Rectal smooth muscle tissue (tissue), 1 donor: ENCODE measurements around the gene PROM2.
A peak's percentile ranks its signal among the peaks of the same experiment; 100 is the strongest.
"Not testable (repeated sequence)": the region's sequence is repeated elsewhere in the genome, so short reads cannot be mapped to it uniquely, and the experiment has no call there.

ENCODE experiments used
- H3K27ac ChIP-seq: one replicate; pipeline ENCODE4 v1.7.0; 2013; ENCODE audit warnings: low read depth, low read length, inconsistent platforms
- H3K27me3 ChIP-seq: one replicate; pipeline ENCODE4 v1.7.0; 2013; ENCODE audit warnings: low read length; ENCODE audit not compliant: control insufficient read depth, insufficient read depth
- H3K36me3 ChIP-seq: one replicate; pipeline ENCODE4 v1.7.0; 2013; ENCODE audit warnings: low read length; ENCODE audit not compliant: control insufficient read depth, insufficient read depth
- H3K4me1 ChIP-seq: one replicate; pipeline ENCODE4 v1.7.0; 2013; ENCODE audit warnings: low read length; ENCODE audit not compliant: control insufficient read depth, insufficient read depth
- H3K4me3 ChIP-seq: one replicate; pipeline ENCODE4 v1.7.0; 2013; ENCODE audit warnings: low read length
- H3K9ac ChIP-seq: one replicate; pipeline ENCODE4 v1.7.0; 2013; ENCODE audit warnings: low read length

PROM2 gene, protein sequence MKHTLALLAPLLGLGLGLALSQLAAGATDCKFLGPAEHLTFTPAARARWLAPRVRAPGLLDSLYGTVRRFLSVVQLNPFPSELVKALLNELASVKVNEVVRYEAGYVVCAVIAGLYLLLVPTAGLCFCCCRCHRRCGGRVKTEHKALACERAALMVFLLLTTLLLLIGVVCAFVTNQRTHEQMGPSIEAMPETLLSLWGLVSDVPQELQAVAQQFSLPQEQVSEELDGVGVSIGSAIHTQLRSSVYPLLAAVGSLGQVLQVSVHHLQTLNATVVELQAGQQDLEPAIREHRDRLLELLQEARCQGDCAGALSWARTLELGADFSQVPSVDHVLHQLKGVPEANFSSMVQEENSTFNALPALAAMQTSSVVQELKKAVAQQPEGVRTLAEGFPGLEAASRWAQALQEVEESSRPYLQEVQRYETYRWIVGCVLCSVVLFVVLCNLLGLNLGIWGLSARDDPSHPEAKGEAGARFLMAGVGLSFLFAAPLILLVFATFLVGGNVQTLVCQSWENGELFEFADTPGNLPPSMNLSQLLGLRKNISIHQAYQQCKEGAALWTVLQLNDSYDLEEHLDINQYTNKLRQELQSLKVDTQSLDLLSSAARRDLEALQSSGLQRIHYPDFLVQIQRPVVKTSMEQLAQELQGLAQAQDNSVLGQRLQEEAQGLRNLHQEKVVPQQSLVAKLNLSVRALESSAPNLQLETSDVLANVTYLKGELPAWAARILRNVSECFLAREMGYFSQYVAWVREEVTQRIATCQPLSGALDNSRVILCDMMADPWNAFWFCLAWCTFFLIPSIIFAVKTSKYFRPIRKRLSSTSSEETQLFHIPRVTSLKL

DNA sequence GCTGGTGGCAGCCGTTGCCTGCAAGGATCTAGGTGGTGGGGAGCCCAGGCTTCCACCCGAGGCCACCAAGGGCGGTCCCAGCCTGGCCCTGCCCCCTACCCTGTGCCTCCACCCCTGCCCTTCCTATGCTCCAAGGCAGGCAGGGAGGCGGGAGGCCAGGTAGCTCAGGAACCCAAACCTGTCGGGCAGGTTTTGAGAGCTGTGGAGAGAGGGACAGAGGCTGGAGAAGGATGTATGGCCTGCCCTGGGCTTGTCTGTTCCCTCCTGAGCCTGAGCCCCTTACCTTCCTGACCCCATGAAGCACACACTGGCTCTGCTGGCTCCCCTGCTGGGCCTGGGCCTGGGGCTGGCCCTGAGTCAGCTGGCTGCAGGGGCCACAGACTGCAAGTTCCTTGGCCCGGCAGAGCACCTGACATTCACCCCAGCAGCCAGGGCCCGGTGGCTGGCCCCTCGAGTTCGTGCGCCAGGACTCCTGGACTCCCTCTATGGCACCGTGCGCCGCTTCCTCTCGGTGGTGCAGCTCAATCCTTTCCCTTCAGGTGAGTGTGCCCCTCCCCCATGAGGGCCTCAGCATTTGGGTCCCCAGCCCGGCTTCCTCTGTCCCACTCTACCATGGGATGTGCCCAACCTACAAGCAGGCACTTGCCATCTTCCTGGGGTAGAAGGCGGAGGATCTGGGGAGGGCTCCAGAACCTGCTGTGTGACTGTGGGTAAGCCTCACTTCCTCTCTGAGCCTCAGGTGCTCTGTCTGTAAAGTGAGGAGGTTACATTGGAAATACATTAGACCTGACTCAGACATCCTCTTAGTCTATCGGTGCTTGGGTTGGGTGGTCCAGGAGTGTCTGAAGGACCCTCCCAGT, at the start of gene PROM2:
PROM2 (plus strand) TSS at position 159 of the 860 bp plus-strand sequence; CDS start at position 296, 137 bp downstream.
- no peak within 1 kb of the TSS for H3K9ac ChIP-seq
- no peaks in the 10 kb centered on the region for H3K36me3 ChIP-seq
- H3K27me3 ChIP-seq = no peaks in the 10 kb centered on the region
- peak within 1 kb of the TSS; percentile 47 for H3K4me3 ChIP-seq
- H3K27ac ChIP-seq = no peak within 1 kb of the TSS
- no peaks in the 10 kb centered on the region for H3K4me1 ChIP-seq

DNA sequence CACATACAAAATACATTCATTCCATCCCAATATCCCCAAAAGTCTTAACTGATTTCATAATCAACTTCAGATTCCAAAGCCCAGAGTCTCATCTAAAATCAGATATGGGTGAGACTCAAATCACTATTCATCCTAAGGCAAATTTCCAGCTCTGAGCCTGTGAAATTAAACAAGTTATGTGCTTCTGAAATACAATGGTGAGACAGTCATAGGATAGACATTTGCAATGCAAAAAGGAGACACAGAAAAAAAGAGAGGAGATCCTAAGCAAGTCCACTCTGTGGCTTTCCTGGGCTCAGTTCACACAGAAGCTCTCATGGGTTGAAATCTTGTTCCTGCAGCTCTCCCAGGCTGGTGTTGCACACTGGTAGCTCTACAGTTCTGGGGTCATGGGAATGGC, 48.6 kb upstream of the PROM2 start:
- no peaks in the 10 kb centered on the region for H3K27me3 ChIP-seq
- H3K4me3 ChIP-seq = no peak overlapping the region
- H3K27ac ChIP-seq = no peak overlapping the region
- H3K36me3 ChIP-seq = no peaks in the 10 kb centered on the region
- no peaks in the 10 kb centered on the region for H3K4me1 ChIP-seq
- no peak overlapping the region for H3K9ac ChIP-seq

DNA sequence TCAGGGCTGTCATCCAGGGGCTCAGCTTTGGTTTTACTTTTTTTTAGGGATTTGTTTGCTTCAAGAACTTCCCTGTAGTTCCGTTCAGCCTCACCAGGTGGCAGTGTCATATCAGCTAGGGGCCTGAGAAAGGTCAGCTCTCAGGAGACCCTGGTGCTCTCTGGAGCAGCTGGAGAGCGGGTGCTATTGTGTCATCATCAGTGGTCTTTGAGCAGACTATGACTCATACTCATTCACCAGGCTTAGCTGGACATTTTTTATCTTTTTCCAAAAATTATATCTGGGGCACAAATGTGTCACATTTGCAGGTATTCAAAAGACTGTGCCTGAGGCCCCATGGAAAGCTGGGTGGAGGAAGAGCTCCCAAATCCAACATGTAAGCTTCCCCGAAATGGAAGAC, 42.5 kb upstream of the PROM2 start:
- Histone ChIP-seq H3K27me3 (no peaks in the 10 kb centered on the region), H3K4me3 (no peak overlapping the region), H3K27ac (no peak overlapping the region), H3K9ac (no peak overlapping the region), H3K36me3 (no peaks in the 10 kb centered on the region), H3K4me1 (no peaks in the 10 kb centered on the region)

DNA sequence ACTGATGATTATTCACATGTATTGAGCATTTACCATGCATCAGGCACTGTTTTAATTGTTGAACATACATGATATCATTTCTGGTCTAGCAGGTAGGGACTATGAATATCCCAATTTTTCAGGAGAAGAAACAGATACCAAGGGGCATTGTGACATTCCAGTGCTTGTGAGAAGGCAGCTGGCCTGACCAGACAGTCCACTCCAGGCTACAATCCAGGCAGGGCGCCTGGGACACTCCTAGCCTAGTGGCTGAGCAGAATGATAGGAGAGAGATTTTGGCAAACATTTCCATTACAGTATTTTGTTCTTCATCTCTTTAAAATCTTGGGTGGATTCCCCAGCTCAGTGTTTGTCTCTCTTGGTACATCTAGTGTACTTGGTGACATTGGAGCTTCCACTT, 42.0 kb upstream of the PROM2 start:
- H3K27ac ChIP-seq = no peak overlapping the region

DNA sequence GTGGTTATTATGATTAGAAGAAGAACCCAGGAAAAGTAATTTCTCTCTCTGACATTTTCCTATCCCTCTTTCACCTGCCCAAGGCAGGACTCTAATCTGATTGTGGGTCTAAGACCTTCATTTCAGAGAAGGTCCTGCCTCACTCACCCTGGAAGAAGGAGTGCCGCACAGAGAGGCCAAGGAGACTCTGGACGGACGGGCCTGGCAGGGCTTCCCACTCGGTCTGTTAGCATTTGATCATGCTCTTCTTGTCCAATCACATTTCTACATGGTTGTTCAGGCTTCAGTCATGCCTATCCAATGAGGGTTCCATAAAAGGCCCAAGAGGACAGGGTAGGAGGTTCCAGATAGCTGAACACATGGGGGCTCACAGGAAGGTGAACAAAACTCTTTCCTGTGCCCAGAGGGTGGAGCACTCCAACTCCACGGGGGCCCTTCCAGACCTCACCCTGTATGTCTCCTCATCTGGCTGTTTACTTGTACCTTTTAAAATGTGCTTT, 39.9 kb upstream of the PROM2 start:
- no peak overlapping the region for H3K4me3 ChIP-seq
- H3K27me3 ChIP-seq = no peaks in the 10 kb centered on the region
- no peaks in the 10 kb centered on the region for H3K4me1 ChIP-seq
- H3K9ac ChIP-seq = no peak overlapping the region
- H3K36me3 ChIP-seq = no peaks in the 10 kb centered on the region
- no peak overlapping the region for H3K27ac ChIP-seq

More for the DNA sequence above, 42.0 kb upstream of the PROM2 start:
- Histone ChIP-seq H3K27me3 (no peaks in the 10 kb centered on the region), H3K4me3 (no peak overlapping the region), H3K4me1 (no peaks in the 10 kb centered on the region), H3K9ac (no peak overlapping the region), H3K36me3 (no peaks in the 10 kb centered on the region)

DNA sequence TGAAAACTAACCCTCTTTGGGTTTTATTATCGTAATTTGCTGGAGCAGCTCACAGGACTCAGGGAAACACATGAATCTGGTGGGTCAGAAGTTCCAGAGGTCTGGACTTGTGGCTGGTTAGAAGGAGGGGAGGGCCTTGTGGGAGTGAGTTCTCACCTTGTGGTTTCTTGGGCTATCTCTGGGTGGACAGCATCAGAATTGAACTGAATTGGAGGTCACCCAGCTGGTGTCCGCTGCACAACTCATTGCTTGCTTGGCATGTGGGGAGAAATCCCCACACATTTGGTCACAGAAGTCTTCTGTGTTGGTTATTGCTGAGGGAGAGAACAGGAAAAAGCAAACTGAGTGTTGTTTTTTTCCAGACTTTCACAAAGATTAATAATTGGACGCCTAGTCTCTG, 39.4 kb upstream of the PROM2 start:
- H3K27me3 ChIP-seq = no peaks in the 10 kb centered on the region
- H3K4me1 ChIP-seq = no peaks in the 10 kb centered on the region
- H3K9ac ChIP-seq = no peak overlapping the region
- no peak overlapping the region for H3K27ac ChIP-seq
- no peak overlapping the region for H3K4me3 ChIP-seq
- no peaks in the 10 kb centered on the region for H3K36me3 ChIP-seq

DNA sequence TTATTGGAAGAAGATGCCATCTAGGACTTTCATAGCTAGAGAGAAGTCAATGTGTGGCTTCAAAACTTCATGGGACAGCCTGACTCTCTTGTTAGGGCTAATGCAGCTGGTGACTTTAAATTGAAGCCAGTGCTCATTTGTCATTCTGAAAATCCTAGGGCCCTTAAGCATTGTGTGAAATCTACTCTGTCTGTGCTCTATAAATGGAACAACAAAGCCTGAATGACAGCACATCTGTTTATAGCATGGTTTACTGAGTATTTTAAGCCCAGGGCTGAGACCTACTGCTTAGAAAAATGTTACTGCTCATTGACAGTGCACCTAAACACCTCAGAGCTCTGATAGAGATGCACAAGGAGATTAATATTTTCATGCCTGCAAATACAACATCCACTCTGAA, 36.1 kb upstream of the PROM2 start:
- Histone ChIP-seq H3K27me3 (no peaks in the 10 kb centered on the region), H3K4me1 (no peaks in the 10 kb centered on the region), H3K4me3 (no peak overlapping the region), H3K9ac (no peak overlapping the region), H3K27ac (no peak overlapping the region), H3K36me3 (no peaks in the 10 kb centered on the region)

DNA sequence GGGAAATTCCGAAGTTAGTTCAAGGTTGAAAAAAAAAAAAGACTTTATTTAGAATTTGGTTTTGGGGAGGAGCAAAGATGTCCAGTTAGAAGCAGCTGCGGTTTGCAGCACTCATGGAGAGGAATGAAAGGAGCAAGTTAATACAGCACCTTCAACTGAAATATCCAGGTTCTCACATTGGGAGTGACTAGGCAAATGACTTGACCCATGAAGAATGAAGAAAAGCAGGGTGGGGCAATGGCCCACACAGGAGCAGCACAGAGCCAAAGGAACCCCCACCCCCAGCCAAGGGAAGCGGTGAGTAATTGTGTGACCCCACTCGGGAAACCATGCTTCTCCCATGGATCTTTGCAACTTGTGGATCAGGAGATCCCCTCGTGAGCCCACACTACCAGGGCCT, 34.2 kb upstream of the PROM2 start:
- no peak overlapping the region for H3K4me3 ChIP-seq
- no peak overlapping the region for H3K27ac ChIP-seq
- H3K36me3 ChIP-seq = no peaks in the 10 kb centered on the region
- H3K9ac ChIP-seq = no peak overlapping the region
- no peaks in the 10 kb centered on the region for H3K4me1 ChIP-seq
- H3K27me3 ChIP-seq = no peaks in the 10 kb centered on the region

DNA sequence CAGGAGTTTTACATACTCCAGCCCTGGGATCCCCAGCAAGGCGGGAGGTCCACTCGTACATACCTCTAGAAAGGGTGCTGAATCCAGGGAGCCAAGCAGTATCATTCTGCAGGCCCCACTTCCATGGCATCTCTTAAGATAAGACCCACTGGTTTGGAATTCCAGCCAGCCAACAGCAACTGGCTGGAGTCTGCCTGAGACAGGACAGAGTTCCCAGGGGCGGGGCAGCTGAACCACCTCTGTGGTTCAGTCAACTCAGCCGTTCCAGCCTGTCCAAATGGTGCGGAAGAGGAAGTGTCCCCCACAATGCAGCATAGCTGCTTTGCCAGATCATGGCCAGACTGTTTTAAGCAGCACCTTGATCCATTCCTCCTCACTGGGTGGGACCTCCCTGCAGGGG, 33.7 kb upstream of the PROM2 start:
- H3K27me3 ChIP-seq = no peaks in the 10 kb centered on the region
- H3K9ac ChIP-seq = no peak overlapping the region
- no peaks in the 10 kb centered on the region for H3K36me3 ChIP-seq
- no peaks in the 10 kb centered on the region for H3K4me1 ChIP-seq
- H3K27ac ChIP-seq = no peak overlapping the region
- no peak overlapping the region for H3K4me3 ChIP-seq

DNA sequence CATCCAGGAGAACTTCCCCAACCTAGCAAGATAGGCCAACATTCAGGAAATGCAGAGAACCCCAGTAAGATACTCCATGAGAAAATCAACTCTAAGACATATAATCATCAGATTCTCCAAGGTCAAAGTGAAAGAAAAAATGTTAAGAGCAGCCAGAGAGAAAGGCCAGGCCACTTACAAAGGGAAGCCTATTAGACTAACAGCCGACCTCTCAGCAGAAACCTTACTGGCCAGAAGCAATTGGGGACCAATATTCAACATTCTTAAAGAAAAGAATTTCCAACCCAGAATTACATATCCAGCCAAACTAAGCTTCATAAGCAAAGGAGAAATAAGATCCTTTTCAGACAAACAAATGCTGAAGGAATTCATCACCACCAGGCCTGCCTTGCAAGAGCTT, 32.2 kb upstream of the PROM2 start:
- H3K4me3 ChIP-seq, H3K27ac ChIP-seq, H3K36me3 ChIP-seq, H3K27me3 ChIP-seq, H3K4me1 ChIP-seq, H3K9ac ChIP-seq: not testable (repeated sequence)

DNA sequence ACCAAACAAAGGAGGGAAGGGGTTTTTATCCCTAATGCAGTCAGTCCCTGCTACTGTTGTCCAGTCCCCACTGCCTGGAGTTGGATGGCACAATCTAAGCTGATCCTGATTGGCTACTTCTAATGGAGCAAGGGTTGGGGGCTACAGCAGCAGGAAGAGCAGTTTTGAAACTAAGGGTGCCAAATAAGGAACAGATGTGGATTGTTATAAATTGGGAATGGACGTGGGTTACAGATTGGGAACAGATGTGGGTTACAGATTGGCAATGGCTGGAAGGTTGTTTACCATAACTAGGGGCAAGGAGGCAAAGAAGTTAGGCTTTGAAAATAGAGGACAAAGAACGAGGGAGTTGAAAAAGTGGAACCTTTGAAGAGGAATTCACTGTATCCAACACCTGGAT, 16.0 kb upstream of the PROM2 start:
- Histone ChIP-seq H3K27ac (no peak overlapping the region), H3K9ac (no peak overlapping the region), H3K27me3 (no peaks in the 10 kb centered on the region), H3K36me3 (no peaks in the 10 kb centered on the region), H3K4me1 (no peaks in the 10 kb centered on the region), H3K4me3 (no peak overlapping the region)
